Lower leg skin (tissue), 4 donors: ENCODE measurements around the gene KLK8. TPM values are rescaled to one million over a fixed set of nuclear protein-coding genes. Genes with fewer than 3 reads are reported as not detected.
"Not testable (repeated sequence)": the region's sequence is repeated elsewhere in the genome, so short reads cannot be mapped to it uniquely, and the experiment has no call there.

Experiments
- DNase-seq, 2 donors: peaks; one replicate each; pipeline ENCODE4 v3.0.0-alpha.2; 2019; ENCODE audit warnings: low spot score in 2 of 2
- H3K4me3 ChIP-seq: fragments of 200-600 bp; sonication (generic); 2 replicates; pipeline ENCODE4 v1.5.1; 2017; ENCODE audit warnings: mild to moderate bottlenecking, low read depth; ENCODE audit not compliant: poor library complexity, severe bottlenecking
- POLR2A ChIP-seq, 2 donors: fragments of 450-650 bp; IDR thresholded peaks; one replicate each; pipeline ENCODE4 v1.6.1; 2016 to 2017; ENCODE audit warnings: antibody characterized with exemption in 2 of 2, mild to moderate bottlenecking in 1 of 2, moderate library complexity in 1 of 2
- WGBS, 2 donors: methylation state at CpG; one replicate each; pipeline ENCODE4 v1.1.5; 2018; 5-methylcytosine and 5-hydroxymethylcytosine counted together
- intact Hi-C: fragments of 100-400 bp; cut with DNase I; formaldehyde crosslinking; loops from one replicate; pipeline ENCODE4 v1.15.0; 2023; ENCODE audit warnings: low total_unique reads
- total RNA-seq, 4 donors: library from RNA; depleted of rRNA; stranded (reverse); fragments of >200 nt; gene quantifications; one replicate each; pipeline ENCODE4 v1.1.0, GENCODE V29; 2016
- TF ChIP-seq, protein P1 (sequence below), 3 donors: fragments of 450-650 bp; IDR thresholded peaks; one replicate each; pipeline ENCODE4 v1.5.1; 2016; ENCODE audit warnings: antibody characterized with exemption in 3 of 3, mild to moderate bottlenecking in 3 of 3, moderate library complexity in 2 of 3

The KLK8 gene
- total RNA-seq, 4 donors from 2014 or later: 67.1 to 117 (median 106) TPM

DNA sequence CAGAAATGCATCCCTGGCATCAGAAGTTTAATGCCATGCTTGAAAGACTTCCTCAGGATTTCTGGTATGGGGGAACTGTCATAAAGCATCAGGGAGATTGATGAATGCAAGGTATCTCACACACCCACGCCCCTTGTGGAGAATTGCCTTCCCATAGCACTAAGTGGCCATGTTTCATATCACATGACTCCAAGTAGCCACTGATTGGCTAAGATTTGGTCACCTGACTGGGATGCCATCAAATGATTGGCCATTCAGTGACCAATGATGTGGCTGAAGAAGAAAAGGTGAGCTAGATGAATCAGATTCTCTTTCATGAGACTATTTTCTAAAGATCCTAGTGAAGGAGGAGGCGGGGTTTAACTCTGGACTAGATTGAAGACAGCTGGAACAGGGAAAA, 7.3 kb downstream of the KLK8 start:
- H3K4me3 ChIP-seq: no peak overlapping the region
- DNase-seq: no peak
- no peak for TF ChIP-seq POLR2A (IDR thresholded peaks at IDR 0.05)
- TF ChIP-seq, protein P1, sequence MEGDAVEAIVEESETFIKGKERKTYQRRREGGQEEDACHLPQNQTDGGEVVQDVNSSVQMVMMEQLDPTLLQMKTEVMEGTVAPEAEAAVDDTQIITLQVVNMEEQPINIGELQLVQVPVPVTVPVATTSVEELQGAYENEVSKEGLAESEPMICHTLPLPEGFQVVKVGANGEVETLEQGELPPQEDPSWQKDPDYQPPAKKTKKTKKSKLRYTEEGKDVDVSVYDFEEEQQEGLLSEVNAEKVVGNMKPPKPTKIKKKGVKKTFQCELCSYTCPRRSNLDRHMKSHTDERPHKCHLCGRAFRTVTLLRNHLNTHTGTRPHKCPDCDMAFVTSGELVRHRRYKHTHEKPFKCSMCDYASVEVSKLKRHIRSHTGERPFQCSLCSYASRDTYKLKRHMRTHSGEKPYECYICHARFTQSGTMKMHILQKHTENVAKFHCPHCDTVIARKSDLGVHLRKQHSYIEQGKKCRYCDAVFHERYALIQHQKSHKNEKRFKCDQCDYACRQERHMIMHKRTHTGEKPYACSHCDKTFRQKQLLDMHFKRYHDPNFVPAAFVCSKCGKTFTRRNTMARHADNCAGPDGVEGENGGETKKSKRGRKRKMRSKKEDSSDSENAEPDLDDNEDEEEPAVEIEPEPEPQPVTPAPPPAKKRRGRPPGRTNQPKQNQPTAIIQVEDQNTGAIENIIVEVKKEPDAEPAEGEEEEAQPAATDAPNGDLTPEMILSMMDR (IDR thresholded peaks at IDR 0.05): no peak
- intact Hi-C loops: no loop called here
- 61 to 89% methylated on average over 2 of the region's 2 CpGs for WGBS, 2 donors

DNA sequence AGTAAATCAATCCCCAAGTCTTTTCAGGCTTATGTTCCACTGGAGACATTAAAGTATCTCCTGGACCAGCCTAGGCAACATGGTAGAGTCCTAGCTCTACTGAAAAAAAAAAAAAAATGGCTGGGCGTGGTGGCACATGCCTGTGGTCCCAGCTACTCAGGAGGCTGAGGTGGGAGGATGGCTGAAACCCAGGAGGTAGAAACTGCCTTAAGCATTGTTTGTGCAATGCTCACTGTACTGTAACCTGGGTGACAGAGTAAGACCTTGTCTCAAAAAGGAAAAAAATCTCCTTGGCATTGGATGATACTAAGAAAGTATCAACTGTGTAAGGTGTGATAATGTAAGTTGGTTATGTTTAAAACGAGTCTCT, 8.8 kb downstream of the KLK8 start:
- 39 to 45% methylated on average over 2 of the region's 2 CpGs for WGBS, 2 donors
- no peak for DNase-seq
- intact Hi-C loops: no loop called here

DNA sequence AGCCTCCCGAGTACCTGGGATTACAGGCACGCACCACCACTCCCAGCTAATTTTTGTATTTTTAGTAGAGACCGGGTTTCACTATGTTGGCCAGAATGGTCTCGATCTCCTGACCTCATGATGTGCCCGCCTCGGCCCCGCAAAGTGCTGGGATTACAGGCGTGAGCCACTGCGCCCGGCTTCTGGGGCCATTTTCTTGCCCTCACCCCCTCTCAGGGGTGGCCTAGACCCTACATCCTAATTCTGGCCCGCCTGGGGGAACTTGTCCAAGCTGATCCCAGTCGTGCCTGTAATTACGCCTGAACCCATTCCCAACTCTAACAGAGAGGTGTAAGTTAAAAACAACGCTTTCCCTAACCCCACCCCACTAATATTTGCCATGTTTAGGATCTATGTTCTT, 17.0 kb downstream of the KLK8 start:
- H3K4me3 ChIP-seq, DNase-seq, intact Hi-C loops: not testable (repeated sequence)
- WGBS, 2 donors: 80 to 85% methylated on average over 14 of the region's 14 CpGs

More for the DNA sequence above, 8.8 kb downstream of the KLK8 start:
- no peak overlapping the region for H3K4me3 ChIP-seq
- TF ChIP-seq, protein P1 (IDR thresholded peaks at IDR 0.05): no peak
- no peak for TF ChIP-seq POLR2A (IDR thresholded peaks at IDR 0.05)

DNA sequence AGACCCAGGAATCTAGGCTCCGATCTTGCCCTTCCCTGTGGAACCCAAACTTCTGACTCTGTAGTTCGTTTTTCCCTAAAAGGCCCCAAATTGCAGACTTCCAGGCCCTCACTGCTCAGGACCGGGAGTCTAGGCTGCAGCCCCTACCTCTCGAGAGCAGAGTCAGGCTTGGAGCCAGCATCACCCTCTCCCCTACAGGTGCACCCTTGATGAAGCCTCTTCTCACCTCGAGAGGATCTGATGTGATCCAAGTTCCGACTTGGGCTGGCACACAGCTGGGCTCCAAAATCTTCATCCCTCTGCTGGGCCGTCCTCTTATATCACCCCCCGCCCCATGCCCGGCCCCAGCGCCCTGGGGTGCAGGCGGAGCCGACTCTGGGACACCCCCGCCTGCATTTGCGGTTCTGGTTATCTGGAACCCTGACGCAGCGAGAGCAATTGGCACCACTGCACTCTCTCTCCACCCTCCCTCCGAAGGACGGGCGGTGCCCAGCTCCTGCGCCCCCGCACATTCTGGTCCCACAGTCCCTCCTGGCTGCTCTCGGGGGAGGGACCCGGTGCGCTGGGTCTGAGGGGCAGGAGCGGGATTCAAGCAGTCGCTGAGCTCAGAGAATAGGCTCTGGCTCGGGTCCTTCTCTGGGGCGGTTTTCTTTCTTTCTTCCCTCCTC, 17.6 kb downstream of the KLK8 start, which contains the start of gene KLK7:
Gene KLK7 (minus strand): TSS at position 293 of the 668 bp plus-strand sequence. CDS start 1,518 bp downstream, outside the sequence.
- intact Hi-C loops: no loop called here
- 10 to 16% methylated on average over 26 to 28 of the region's 28 CpGs for WGBS, 2 donors
- DNase-seq: no peak
- TF ChIP-seq, protein P1 (IDR thresholded peaks at IDR 0.05): no peak
- TF ChIP-seq POLR2A (IDR thresholded peaks at IDR 0.05): no peak
- no peak within 1 kb of the TSS for H3K4me3 ChIP-seq

DNA sequence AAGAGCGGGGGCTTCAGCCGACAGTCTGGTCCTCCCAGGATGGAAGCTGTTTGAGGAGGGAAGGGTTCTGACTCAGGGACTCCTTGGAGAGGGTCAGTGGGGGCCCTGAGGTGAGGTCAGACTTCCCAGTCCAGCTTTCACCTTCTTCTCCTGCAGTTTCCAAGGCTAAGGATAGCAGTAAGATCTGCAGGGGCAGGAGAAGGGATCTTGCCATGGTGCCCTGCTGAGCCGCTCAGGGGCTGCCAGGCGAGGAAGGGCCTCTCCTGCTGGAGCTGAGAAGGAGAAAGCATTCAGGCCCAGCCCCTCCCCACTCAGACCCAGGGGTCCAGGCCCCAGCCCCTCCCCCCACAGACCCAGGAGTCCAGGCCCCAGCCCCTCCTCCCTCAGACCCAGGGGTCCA, 19.2 kb downstream of the KLK8 start:
- DNase-seq: no peak
- TF ChIP-seq POLR2A (IDR thresholded peaks at IDR 0.05): no peak
- intact Hi-C loops: no loop called here
- H3K4me3 ChIP-seq: no peak overlapping the region
- 77 to 82% methylated on average over 3 to 4 of the region's 4 CpGs for WGBS, 2 donors

DNA sequence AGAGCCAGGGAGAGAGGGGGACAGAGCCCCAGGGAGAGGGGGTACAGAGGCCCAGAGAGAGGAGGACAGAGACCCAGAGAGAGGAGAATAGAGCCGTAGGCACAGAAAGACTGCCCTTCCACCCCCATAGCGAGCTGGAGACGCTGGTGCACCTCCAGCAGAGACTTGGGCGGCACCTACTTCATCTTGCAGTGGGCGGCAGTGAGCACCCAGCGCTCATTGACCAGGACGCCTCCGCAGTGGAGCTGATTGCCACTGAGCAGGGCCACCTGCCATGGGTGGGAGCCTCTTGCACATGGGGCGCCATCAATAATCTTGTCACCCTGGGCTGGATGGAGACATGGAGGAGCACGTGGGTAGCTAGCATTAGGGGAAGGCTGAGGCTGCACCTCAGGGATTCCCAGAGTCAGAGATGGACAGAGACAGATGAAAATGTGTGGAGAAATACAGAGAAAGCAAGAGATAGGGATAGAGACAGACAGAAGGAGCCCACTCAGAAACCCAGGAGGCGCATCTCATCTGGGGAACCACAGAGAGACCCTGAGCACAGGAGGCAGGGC, 19.7 kb downstream of the KLK8 start:
- TF ChIP-seq, protein P1 (IDR thresholded peaks at IDR 0.05): no peak
- TF ChIP-seq POLR2A (IDR thresholded peaks at IDR 0.05): no peak
- WGBS, 2 donors: 57 to 64% methylated on average over 7 to 11 of the region's 11 CpGs
- DNase-seq: no peak
- intact Hi-C loops: no loop called here
- no peak overlapping the region for H3K4me3 ChIP-seq

DNA sequence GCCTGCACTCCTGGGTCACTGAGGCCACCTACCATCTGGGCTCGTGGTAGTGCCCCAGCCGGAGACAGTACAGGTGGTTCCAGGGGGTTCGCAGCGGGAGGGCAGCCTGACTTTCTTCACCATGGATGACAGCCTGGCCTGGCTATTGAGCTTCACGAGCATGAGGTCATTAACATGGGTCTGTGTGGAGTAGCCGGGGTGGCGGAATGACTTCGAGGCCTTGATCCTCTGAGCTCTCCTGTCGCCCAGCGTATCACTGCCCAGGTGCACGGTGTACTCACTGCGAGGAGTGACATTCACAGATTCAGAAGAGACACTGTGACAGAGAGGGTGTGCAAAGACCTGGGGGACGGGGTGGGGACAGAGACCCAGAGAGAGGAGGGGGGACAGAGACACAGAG, 21.2 kb downstream of the KLK8 start:
- TF ChIP-seq, protein P1 (IDR thresholded peaks at IDR 0.05): no peak
- no peak for TF ChIP-seq POLR2A (IDR thresholded peaks at IDR 0.05)

More for the DNA sequence above, 21.2 kb downstream of the KLK8 start:
- intact Hi-C loops: no loop called here
- H3K4me3 ChIP-seq: no peak overlapping the region
- WGBS, 2 donors: 64 to 83% methylated on average over 9 to 13 of the region's 13 CpGs
- DNase-seq: no peak
